Spleen (tissue), 11 donors: ENCODE results near the gene SPATS2. TPM values are rescaled to one million over a fixed set of nuclear protein-coding genes. Genes with fewer than 3 reads are reported as not detected.
A peak's percentile ranks its signal among the peaks of the same experiment; 100 is the strongest.

Source experiments
- DNase-seq: peaks from one replicate; pipeline ENCODE4 v3.0.0-alpha.2; 2020
- H3K27ac ChIP-seq, 8 donors: fragments of 200-600 bp; sonication (generic) in 7 of 8; 1 replicate in 4 of 8; 2 replicates in 4 of 8; pipeline versions ENCODE4 v1.5.0 to v1.8.0; 2016 to 2021; ENCODE audit warnings: inconsistent platforms in 4 of 8, mild to moderate bottlenecking in 4 of 8, moderate library complexity in 1 of 8
- H3K27me3 ChIP-seq, 7 donors: fragments of 200-600 bp; sonication (generic) in 6 of 7; replicated peaks in 1 of 7; 1 replicate in 4 of 7; 2 replicates in 3 of 7; pipeline versions ENCODE4 v1.5.0 to v1.8.0; 2016 to 2021; ENCODE audit warnings: inconsistent platforms in 3 of 7, mild to moderate bottlenecking in 1 of 7
- H3K36me3 ChIP-seq, 6 donors: fragments of 200-600 bp; sonication (generic) in 5 of 6; 1 replicate in 4 of 6; 2 replicates in 2 of 6; pipeline versions ENCODE4 v1.5.0 to v1.8.0; 2016 to 2021; ENCODE audit warnings: inconsistent platforms in 2 of 6
- H3K4me1 ChIP-seq, 6 donors: fragments of 200-600 bp; sonication (generic) in 5 of 6; 1 replicate in 3 of 6; 2 replicates in 3 of 6; pipeline versions ENCODE4 v1.5.0 to v1.8.0; 2016 to 2021; ENCODE audit warnings: inconsistent platforms in 3 of 6
- H3K4me3 ChIP-seq, 8 donors: fragments of 200-600 bp; sonication (generic) in 7 of 8; 1 replicate in 4 of 8; 2 replicates in 4 of 8; pipeline versions ENCODE4 v1.5.0 to v1.8.0; 2016 to 2021; ENCODE audit warnings: inconsistent platforms in 4 of 8, mild to moderate bottlenecking in 4 of 8, moderate library complexity in 2 of 8
- H3K9me3 ChIP-seq, 8 donors: fragments of 200-600 bp; sonication (generic) in 7 of 8; 1 replicate in 4 of 8; 2 replicates in 4 of 8; pipeline versions ENCODE4 v1.5.0 to v1.8.0; 2016 to 2021; ENCODE audit warnings: inconsistent platforms in 4 of 8
- POLR2A ChIP-seq, 3 donors: fragments of 450-650 bp; IDR thresholded peaks; one replicate each; pipeline ENCODE4 v1.5.1; 2017; ENCODE audit warnings: antibody characterized with exemption in 3 of 3, mild to moderate bottlenecking in 1 of 3
- POLR2AphosphoS5 ChIP-seq, 3 donors: sonication (generic); formaldehyde crosslinking; IDR thresholded peaks; one replicate each; pipeline ENCODE4 v1.5.1; 2017; ENCODE audit warnings: antibody characterized with exemption in 3 of 3
- WGBS, 5 donors: extraction: QIAGEN DNeasy Blood & Tissue Kit in 3 of 5; methylation state at CpG; one replicate each; pipeline versions ENCODE4 v1.1.5 to v1.1.7; 2013 to 2018; 5-methylcytosine and 5-hydroxymethylcytosine counted together
- intact Hi-C: fragments of 100-400 bp; cut with DNase I; formaldehyde crosslinking; loops from one replicate; pipeline ENCODE4 v1.15.0; 2023; ENCODE audit warnings: low total_unique reads
- polyA plus RNA-seq, 3 donors: library from polyadenylated mRNA; stranded (reverse); fragments of 200-250 nt; gene quantifications; one replicate each; pipeline ENCODE4 v1.2.1, GENCODE V29; 2013
- total RNA-seq, 7 donors: library from RNA; depleted of rRNA in 3 of 7; stranded (reverse); fragments of >200 nt in 3 of 7; fragmentation: NEBNext Ultra II Directional in 4 of 7; extraction: Animal tissue kit (Norgen Biotek cat#: 25700) in 4 of 7; gene quantifications; one replicate each; pipeline versions ENCODE4 v1.1.0 to v1.2.1, GENCODE V29; 2016 to 2021
- TF ChIP-seq, protein P1 (sequence below), 11 experiments: fragments of 200-600 bp in 7 of 11; fragments of 450-650 bp in 4 of 11; sonication (generic) in 4 of 11; IDR thresholded peaks in 8 of 11; conservative IDR thresholded peaks in 3 of 11; 1 replicate in 7 of 11; 2 replicates in 4 of 11; pipeline versions ENCODE4 v1.4.0 to v1.8.0; 2016 to 2021; ENCODE audit warnings: antibody characterized with exemption in 11 of 11, inconsistent platforms in 4 of 11, mild to moderate bottlenecking in 1 of 11
- donor health status: healthy with polysubstance abuse.
- donor health status: DM: no; HTN: no; CAD: no; lungs with moderate emphysema.
- donor health status: DM: no; HTN: no; CAD: no.
- donor health status: Bipolar disorder and iron deficiency.
- donor health status: healthy.
- donor health status: DM: no; HTN: no; CAD: no.
- donor health status: DM: yes; HTN: yes; CAD: no.

SPATS2 gene
- total and polyA plus RNA-seq, 10 donors: 7.1 to 27.0 (median 19.0) TPM

DNA sequence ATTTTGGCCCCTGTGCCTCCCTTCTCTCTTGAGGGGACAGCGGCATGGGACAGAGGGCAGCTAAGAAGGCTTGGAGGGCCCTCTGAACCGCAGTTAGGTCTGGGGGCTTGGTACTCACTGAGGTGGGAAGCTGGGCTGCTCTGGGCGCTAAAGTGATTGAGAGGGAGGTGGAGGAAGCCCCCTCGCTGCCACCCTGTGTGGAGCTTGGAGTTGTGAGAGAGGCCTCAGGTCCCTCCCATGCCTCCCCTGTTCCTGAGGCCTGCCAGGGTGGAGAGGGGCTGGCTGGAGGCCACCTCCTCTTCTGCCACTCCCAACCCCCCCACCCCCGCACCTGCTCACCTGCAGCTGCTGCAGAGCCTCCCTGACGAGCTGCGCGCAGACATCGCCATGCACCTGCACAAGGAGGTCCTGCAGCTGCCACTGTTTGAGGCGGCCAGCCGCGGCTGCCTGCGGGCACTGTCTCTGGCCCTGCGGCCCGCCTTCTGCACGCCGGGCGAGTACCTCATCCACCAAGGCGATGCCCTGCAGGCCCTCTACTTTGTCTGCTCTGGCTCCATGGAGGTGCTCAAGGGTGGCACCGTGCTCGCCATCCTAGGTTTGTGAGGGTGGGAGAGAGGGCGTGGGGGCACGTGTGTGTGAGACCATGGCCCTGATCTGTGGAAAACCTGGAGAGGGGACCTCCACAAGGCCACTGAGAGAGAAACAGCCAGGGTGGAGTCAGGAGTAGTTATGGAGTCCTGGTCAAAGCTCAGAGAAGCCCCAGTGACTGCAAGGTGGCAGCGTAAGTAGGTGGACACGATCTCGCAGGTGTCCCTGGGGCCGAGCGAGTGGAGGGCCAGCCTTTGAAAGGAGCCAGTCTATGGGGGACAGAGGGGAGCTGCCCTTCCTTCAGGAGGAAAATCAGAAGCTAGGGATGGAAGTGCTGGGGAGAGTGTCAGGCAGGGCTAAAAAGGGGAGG lies 182.8 kb downstream of the SPATS2 start:
- no peaks in the 10 kb centered on the region for H3K9me3 ChIP-seq
- no peak overlapping the region for H3K27ac ChIP-seq
- no peaks in the 10 kb centered on the region for H3K36me3 ChIP-seq
- no peak for DNase-seq
- WGBS, 5 donors: 88 to 93% (median 92%) methylated on average over 20 to 28 of the region's 28 CpGs
- peak overlapping the region in 4 of 8 donors; percentile 30 to 66 (median 37) for H3K4me3 ChIP-seq
- TF ChIP-seq POLR2AphosphoS5 (IDR thresholded peaks at IDR 0.05): no peak
- TF ChIP-seq POLR2A (IDR thresholded peaks at IDR 0.05): no peak
- TF ChIP-seq, protein P1, sequence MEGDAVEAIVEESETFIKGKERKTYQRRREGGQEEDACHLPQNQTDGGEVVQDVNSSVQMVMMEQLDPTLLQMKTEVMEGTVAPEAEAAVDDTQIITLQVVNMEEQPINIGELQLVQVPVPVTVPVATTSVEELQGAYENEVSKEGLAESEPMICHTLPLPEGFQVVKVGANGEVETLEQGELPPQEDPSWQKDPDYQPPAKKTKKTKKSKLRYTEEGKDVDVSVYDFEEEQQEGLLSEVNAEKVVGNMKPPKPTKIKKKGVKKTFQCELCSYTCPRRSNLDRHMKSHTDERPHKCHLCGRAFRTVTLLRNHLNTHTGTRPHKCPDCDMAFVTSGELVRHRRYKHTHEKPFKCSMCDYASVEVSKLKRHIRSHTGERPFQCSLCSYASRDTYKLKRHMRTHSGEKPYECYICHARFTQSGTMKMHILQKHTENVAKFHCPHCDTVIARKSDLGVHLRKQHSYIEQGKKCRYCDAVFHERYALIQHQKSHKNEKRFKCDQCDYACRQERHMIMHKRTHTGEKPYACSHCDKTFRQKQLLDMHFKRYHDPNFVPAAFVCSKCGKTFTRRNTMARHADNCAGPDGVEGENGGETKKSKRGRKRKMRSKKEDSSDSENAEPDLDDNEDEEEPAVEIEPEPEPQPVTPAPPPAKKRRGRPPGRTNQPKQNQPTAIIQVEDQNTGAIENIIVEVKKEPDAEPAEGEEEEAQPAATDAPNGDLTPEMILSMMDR (IDR thresholded peaks at IDR 0.05 in 8 of 11, conservative IDR thresholded peaks at IDR 0.05 in 3 of 11): no peak
- peaks cover 0 to 57% (median 26%) of the 10 kb centered on the region in 7 donors for H3K27me3 ChIP-seq
- intact Hi-C loops: no loop called here
- peaks cover 0 to 15% (median 13%) of the 10 kb centered on the region in 6 donors for H3K4me1 ChIP-seq

DNA sequence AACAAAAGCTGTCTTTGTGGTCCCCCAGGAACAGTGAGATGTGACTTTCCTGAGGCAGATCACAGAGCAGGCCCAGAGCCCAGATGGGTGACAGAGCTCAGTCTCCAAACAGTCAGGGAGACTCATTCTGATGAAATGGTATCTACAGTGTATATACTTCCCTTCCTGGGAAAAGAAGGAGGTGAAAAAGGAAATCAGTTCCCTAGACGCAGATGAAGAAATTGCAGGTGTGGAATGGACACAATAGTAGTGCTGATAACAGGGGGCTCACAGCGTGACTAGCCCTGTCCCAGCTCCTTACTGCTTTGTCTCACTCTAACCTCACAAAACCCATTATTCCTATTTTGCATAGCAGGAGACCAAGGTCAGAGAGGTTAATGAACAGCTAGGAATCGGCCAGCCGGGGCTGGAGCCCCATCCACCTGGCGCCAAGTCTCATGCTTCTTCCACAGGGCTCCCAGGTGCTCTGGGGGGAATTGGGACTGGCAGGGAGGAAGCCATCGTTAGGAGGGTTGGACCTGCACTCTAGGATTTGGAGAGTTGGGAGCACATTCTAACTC lies 183.5 kb downstream of the SPATS2 start:
- H3K27me3 ChIP-seq: peaks cover 0 to 49% (median 26%) of the 10 kb centered on the region in 7 donors
- TF ChIP-seq POLR2A (IDR thresholded peaks at IDR 0.05): no peak
- intact Hi-C loops: no loop called here
- no peak for DNase-seq
- H3K36me3 ChIP-seq: peaks cover 0 to 5% (median 0%) of the 10 kb centered on the region in 6 donors
- no peaks in the 10 kb centered on the region for H3K9me3 ChIP-seq
- H3K4me3 ChIP-seq: no peak overlapping the region
- H3K4me1 ChIP-seq: peaks cover 0 to 15% (median 13%) of the 10 kb centered on the region in 6 donors
- 84 to 91% (median 86%) methylated on average over 5 to 6 of the region's 6 CpGs for WGBS, 5 donors
- H3K27ac ChIP-seq: no peak overlapping the region

- Histone ChIP-seq H3K36me3 (peaks cover 0 to 17% (median 9%) of the 10 kb centered on the region in 6 donors), H3K9me3 (no peaks in the 10 kb centered on the region), H3K27ac (no peak overlapping the region), H3K27me3 (peaks cover 0 to 37% (median 26%) of the 10 kb centered on the region in 7 donors), H3K4me3 (no peak overlapping the region), H3K4me1 (peaks cover 0 to 15% (median 13%) of the 10 kb centered on the region in 6 donors)
- DNase-seq: no peak
- 59 to 79% (median 73%) methylated on average over 7 of the region's 7 CpGs for WGBS, 5 donors
- intact Hi-C loops: no loop called here
- TF ChIP-seq POLR2A (IDR thresholded peaks at IDR 0.05) (no peak), POLR2AphosphoS5 (IDR thresholded peaks at IDR 0.05) (no peak)
- TF ChIP-seq, protein P1 (IDR thresholded peaks at IDR 0.05 in 8 of 11, conservative IDR thresholded peaks at IDR 0.05 in 3 of 11): no peak
Observed at GRCh38 chr12:49552014-49552413, 184.8 kb downstream of the SPATS2 start.

GRCh38 chr12:49552425-49552824 lies 185.2 kb downstream of the SPATS2 start:
- 39 to 50% (median 40%) methylated on average over 9 of the region's 9 CpGs for WGBS, 5 donors
- TF ChIP-seq POLR2A (IDR thresholded peaks at IDR 0.05): no peak
- no peak for TF ChIP-seq POLR2AphosphoS5 (IDR thresholded peaks at IDR 0.05)
- TF ChIP-seq, protein P1 (IDR thresholded peaks at IDR 0.05 in 8 of 11, conservative IDR thresholded peaks at IDR 0.05 in 3 of 11): no peak
- intact Hi-C loops: no loop called here
- Histone ChIP-seq H3K9me3 (no peaks in the 10 kb centered on the region), H3K36me3 (peaks cover 0 to 21% (median 13%) of the 10 kb centered on the region in 6 donors), H3K27me3 (peaks cover 0 to 33% (median 23%) of the 10 kb centered on the region in 7 donors), H3K4me1 (peaks cover 0 to 15% (median 13%) of the 10 kb centered on the region in 6 donors), H3K4me3 (no peak overlapping the region), H3K27ac (no peak overlapping the region)
- no peak for DNase-seq
